Karpas-422 (cell line): ENCODE results near the gene WDR19. TPM values are rescaled to one million over a fixed set of nuclear protein-coding genes. Genes with fewer than 3 reads are reported as not detected.

Experiments
- DNase-seq: peaks from one replicate; pipeline ENCODE4 v3.0.0-alpha.2; 2015
- H2AFZ ChIP-seq: fragments of 200-600 bp; sonication (generic); 2 replicates; pipeline ENCODE4 v1.6.1; 2014; ENCODE audit warnings: antibody characterized with exemption, low read length, mixed read lengths
- H3K27ac ChIP-seq: fragments of 200-600 bp; sonication (generic); 2 replicates; pipeline ENCODE4 v1.5.1; 2014; ENCODE audit warnings: mild to moderate bottlenecking, low read length, moderate library complexity
- H3K27me3 ChIP-seq: fragments of 200-600 bp; sonication (generic); 2 replicates; pipeline ENCODE4 v1.6.1; 2014; ENCODE audit warnings: low read length, mixed read lengths
- H3K36me3 ChIP-seq: fragments of 200-600 bp; sonication (generic); 2 replicates; pipeline ENCODE4 v1.6.1; 2014; ENCODE audit warnings: low read length, mixed read lengths; ENCODE audit not compliant: insufficient read depth
- H3K4me1 ChIP-seq: fragments of 200-600 bp; sonication (generic); 2 replicates; pipeline ENCODE4 v1.6.1; 2014; ENCODE audit warnings: mild to moderate bottlenecking, low read length, mixed read lengths
- H3K4me2 ChIP-seq: fragments of 200-600 bp; sonication (generic); 2 replicates; pipeline ENCODE4 v1.6.1; 2014; ENCODE audit warnings: low read length, low read depth, mild to moderate bottlenecking; ENCODE audit not compliant: poor library complexity, severe bottlenecking
- H3K4me3 ChIP-seq: fragments of 200-600 bp; sonication (generic); 2 replicates; pipeline ENCODE4 v1.5.1; 2014; ENCODE audit warnings: mild to moderate bottlenecking, antibody characterized with exemption, low read length, mixed read lengths
- H3K79me2 ChIP-seq: fragments of 200-600 bp; sonication (generic); 2 replicates; pipeline ENCODE4 v1.6.1; 2014; ENCODE audit warnings: mild to moderate bottlenecking, low read length, mixed read lengths
- H3K9ac ChIP-seq: fragments of 200-600 bp; sonication (generic); 2 replicates; pipeline ENCODE4 v1.6.0; 2014; ENCODE audit warnings: low read length
- H3K9me2 ChIP-seq: fragments of 200-600 bp; sonication (generic), shearing (Covaris generic); replicated peaks from 2 replicates; pipeline ENCODE4 v1.6.0; 2014; ENCODE audit warnings: mild to moderate bottlenecking, low read length, moderate library complexity; ENCODE audit not compliant: insufficient read depth
- H3K9me3 ChIP-seq: fragments of 300-700, 200-600 bp; sonication (generic); 2 replicates; pipeline ENCODE4 v1.6.1; 2014; ENCODE audit warnings: low read length, mixed read lengths
- H4K20me1 ChIP-seq: fragments of 200-600 bp; sonication (generic); 2 replicates; pipeline ENCODE4 v1.6.1; 2014; ENCODE audit warnings: mild to moderate bottlenecking, antibody characterized with exemption, low read length, low read depth; ENCODE audit not compliant: insufficient read depth
- total RNA-seq: library from RNA; depleted of rRNA; stranded (reverse); fragments of >200 nt; shearing (Covaris generic); gene quantifications from 2 replicates; pipeline ENCODE4 v1.2.3, GENCODE V29; 2014; ENCODE audit warnings: low replicate concordance

WDR19 gene
- total RNA-seq, 1 experiment from 2014 or later: 160 TPM

DNA sequence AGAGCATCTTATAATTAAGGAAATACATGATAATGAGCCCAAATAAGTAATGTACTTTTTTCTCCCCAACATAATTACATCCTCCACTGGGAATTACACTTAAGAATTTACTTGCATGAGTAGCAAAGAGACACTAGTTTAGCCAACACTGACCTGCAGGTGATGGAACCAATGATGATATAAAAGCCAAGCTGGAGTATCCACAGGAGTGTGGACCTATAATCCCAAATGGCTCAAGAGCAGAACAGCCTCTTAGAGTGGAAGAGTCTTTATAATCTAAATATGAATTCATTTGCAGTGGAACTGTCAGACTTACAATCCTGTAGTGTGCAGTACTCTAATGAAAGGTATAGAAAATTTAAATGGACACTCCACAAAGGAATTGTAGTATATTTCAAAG is 22.2 kb downstream of the WDR19 start:
- no peak overlapping the region for H3K4me2 ChIP-seq
- H3K27ac ChIP-seq: no peak overlapping the region
- H3K36me3 ChIP-seq: peaks cover 49% of the 10 kb centered on the region
- H3K9me2 ChIP-seq: no peaks in the 10 kb centered on the region
- no peaks in the 10 kb centered on the region for H3K79me2 ChIP-seq
- no peak overlapping the region for H2AFZ ChIP-seq
- no peak for DNase-seq
- no peaks in the 10 kb centered on the region for H4K20me1 ChIP-seq
- H3K9ac ChIP-seq: no peak overlapping the region
- no peaks in the 10 kb centered on the region for H3K9me3 ChIP-seq
- H3K27me3 ChIP-seq: no peaks in the 10 kb centered on the region
- no peak overlapping the region for H3K4me3 ChIP-seq
- H3K4me1 ChIP-seq: no peaks in the 10 kb centered on the region

DNA sequence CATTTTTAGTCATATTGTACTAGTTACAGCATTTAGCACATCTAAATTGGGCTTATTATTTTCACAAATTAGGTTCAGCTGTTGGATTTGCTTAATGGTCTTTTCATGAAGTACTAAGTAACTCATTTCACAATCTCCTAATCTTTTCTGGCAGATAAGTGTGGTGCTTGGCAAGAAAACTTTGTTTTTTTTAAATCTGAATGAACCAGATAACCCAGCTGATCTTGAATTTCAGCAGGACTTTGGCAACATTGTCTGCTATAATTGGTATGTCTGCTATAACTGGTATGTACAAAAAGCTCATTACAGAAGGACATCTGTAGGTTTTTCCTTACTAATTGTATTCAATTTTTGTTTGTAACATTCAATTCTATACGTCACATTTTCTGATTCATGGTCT is 22.7 kb downstream of the WDR19 start:
- no peaks in the 10 kb centered on the region for H3K27me3 ChIP-seq
- no peaks in the 10 kb centered on the region for H3K9me2 ChIP-seq
- no peak overlapping the region for H3K27ac ChIP-seq
- no peaks in the 10 kb centered on the region for H3K4me1 ChIP-seq
- H3K9me3 ChIP-seq: no peaks in the 10 kb centered on the region
- H4K20me1 ChIP-seq: no peaks in the 10 kb centered on the region
- peaks cover 49% of the 10 kb centered on the region for H3K36me3 ChIP-seq
- DNase-seq: no peak
- H3K4me3 ChIP-seq: no peak overlapping the region
- H3K4me2 ChIP-seq: no peak overlapping the region
- no peak overlapping the region for H2AFZ ChIP-seq
- H3K79me2 ChIP-seq: no peaks in the 10 kb centered on the region
- H3K9ac ChIP-seq: no peak overlapping the region

DNA sequence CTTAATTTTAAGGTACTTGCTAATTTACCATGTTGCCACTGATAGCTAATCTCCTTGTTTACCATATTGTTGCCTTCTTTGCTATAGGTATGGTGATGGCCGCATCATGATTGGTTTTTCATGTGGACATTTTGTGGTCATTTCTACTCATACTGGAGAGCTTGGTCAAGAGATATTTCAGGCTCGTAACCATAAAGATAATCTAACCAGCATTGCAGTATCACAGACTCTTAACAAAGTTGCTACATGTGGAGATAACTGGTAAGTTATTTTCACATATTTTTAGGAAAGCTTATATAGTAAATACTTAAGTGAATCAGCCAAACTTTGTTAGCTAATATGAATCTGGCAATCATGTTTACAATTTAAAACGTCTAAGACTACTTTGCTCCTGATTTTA is 23.1 kb downstream of the WDR19 start:
- Histone ChIP-seq H3K9me2 (no peaks in the 10 kb centered on the region), H3K36me3 (peaks cover 47% of the 10 kb centered on the region), H3K27ac (no peak overlapping the region), H3K27me3 (no peaks in the 10 kb centered on the region), H3K4me1 (no peaks in the 10 kb centered on the region), H3K9ac (no peak overlapping the region), H3K4me2 (no peak overlapping the region), H2AFZ (no peak overlapping the region), H3K9me3 (no peaks in the 10 kb centered on the region), H3K79me2 (no peaks in the 10 kb centered on the region), H3K4me3 (no peak overlapping the region), H4K20me1 (no peaks in the 10 kb centered on the region)
- no peak for DNase-seq

DNA sequence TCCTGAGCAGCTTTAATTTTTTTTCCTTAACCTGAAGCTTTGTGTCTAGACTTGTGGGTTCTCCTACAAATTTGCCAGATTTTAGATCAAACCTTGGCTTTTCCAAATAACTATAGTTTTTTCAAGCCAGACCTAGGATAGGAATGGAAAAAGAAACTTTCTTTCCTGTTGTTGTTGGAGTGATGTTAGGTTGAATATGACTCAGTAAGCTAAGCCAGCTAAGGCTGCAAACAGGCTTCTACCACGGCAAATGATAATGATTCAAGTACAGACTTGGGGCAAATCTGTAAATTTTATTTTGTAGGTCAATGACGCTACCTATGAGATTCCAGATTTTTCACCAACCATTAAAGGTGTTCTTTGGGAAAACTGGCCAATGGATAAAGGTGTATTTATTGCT is 45.6 kb downstream of the WDR19 start:
- H3K36me3 ChIP-seq: peaks cover 6% of the 10 kb centered on the region; the same call in 1 of the 2 replicates
- no peak overlapping the region for H3K4me3 ChIP-seq
- H3K27ac ChIP-seq: no peak overlapping the region
- H3K4me1 ChIP-seq: peaks cover 12% of the 10 kb centered on the region
- no peak overlapping the region for H3K4me2 ChIP-seq
- no peaks in the 10 kb centered on the region for H4K20me1 ChIP-seq
- no peak for DNase-seq
- H3K9ac ChIP-seq: no peak overlapping the region
- H2AFZ ChIP-seq: no peak overlapping the region
- H3K79me2 ChIP-seq: no peaks in the 10 kb centered on the region
- no peaks in the 10 kb centered on the region for H3K9me2 ChIP-seq
- H3K9me3 ChIP-seq: no peaks in the 10 kb centered on the region
- no peaks in the 10 kb centered on the region for H3K27me3 ChIP-seq

DNA sequence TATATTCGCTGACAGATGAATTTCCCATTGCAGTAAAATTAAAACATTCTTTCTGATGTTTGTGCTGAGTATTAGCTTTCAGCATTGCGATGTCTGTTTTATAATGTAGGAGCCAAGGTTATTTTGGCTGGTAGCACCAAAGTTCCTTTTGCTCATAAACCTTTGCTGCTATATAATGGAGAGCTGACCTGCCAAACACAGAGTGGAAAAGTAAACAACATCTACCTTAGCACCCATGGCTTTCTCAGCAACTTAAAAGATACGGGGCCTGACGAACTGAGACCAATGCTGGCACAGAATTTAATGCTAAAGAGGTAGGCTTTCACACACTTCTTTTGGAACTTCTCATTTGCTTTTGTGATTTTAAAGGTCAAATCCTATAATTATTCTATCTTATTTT is 46.0 kb downstream of the WDR19 start:
- Histone ChIP-seq H3K36me3 (peaks cover 10% of the 10 kb centered on the region; the same call in 1 of the 2 replicates), H3K79me2 (no peaks in the 10 kb centered on the region), H3K9me3 (no peaks in the 10 kb centered on the region), H3K9me2 (no peaks in the 10 kb centered on the region), H2AFZ (no peak overlapping the region), H3K27ac (no peak overlapping the region), H3K4me1 (peaks cover 12% of the 10 kb centered on the region), H3K4me2 (no peak overlapping the region), H3K27me3 (no peaks in the 10 kb centered on the region), H3K4me3 (no peak overlapping the region), H4K20me1 (no peaks in the 10 kb centered on the region), H3K9ac (no peak overlapping the region)
- DNase-seq: no peak

DNA sequence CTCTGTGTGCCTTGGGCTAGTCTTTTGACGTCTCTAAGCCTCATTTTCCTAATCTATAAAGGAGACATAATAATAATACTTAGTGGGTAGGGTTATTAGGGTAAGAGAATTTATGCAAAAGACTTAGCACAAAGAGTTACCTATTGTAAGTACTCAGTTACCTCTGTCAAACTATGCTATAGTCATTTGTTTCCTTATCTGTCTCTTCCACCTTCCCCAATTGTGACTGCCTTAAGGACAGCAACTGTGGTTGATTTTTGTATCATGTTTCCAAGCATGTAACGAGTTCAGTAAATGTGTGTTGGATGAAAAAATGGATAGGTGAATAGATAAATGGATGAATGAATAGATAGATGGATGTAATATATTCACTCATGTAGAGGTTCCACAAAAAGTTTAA is 48.1 kb downstream of the WDR19 start:
- Histone ChIP-seq H3K27ac (no peak overlapping the region), H3K79me2 (no peaks in the 10 kb centered on the region), H3K4me2 (no peak overlapping the region), H4K20me1 (no peaks in the 10 kb centered on the region), H3K9me3 (no peaks in the 10 kb centered on the region), H2AFZ (no peak overlapping the region), H3K4me1 (peaks cover 14% of the 10 kb centered on the region), H3K9ac (no peak overlapping the region), H3K9me2 (no peaks in the 10 kb centered on the region), H3K27me3 (no peaks in the 10 kb centered on the region), H3K4me3 (no peak overlapping the region), H3K36me3 (peaks cover 15% of the 10 kb centered on the region; the same call in 1 of the 2 replicates)
- DNase-seq: no peak

DNA sequence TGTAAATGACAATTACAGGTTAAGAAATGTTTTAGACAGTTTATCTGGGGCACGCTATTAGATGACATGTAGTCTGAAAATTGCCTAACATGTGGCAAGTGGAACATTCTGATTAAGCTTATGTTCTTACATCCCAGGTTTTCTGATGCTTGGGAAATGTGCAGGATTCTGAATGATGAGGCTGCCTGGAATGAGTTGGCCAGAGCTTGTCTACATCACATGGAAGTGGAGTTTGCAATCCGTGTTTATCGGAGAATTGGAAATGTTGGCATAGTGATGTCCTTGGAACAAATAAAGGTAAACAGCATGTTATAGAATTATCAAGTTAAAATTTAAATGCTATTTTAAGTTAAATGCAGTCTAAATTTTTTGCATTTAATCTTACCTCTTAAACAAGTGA is 49.3 kb downstream of the WDR19 start:
- Histone ChIP-seq H3K9me2 (no peaks in the 10 kb centered on the region), H3K4me1 (peaks cover 22% of the 10 kb centered on the region), H3K4me2 (no peak overlapping the region), H3K9ac (no peak overlapping the region), H4K20me1 (no peaks in the 10 kb centered on the region), H3K4me3 (no peak overlapping the region), H3K27me3 (no peaks in the 10 kb centered on the region), H2AFZ (no peak overlapping the region), H3K79me2 (no peaks in the 10 kb centered on the region), H3K9me3 (no peaks in the 10 kb centered on the region), H3K27ac (no peak overlapping the region), H3K36me3 (peaks cover 27% of the 10 kb centered on the region)
- no peak for DNase-seq

DNA sequence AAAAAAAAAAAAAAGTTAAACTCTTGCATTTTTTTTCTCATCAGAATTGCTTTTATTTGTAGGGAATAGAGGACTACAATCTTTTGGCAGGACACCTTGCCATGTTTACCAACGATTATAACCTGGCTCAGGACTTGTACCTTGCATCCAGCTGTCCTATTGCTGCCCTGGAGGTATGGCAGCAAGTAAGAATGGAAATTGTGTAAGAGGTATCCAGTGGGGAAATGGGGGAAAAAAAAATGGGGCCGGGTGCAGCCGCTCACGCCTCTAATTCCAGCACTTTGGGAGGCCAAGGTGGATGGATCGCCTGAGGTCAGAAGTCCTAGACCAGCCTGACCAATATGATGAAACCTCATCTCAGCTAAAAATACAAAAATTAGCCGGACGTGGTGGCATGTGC is 49.8 kb downstream of the WDR19 start:
- no peak overlapping the region for H3K27ac ChIP-seq
- peaks cover 31% of the 10 kb centered on the region for H3K36me3 ChIP-seq
- H4K20me1 ChIP-seq: no peaks in the 10 kb centered on the region
- H3K4me1 ChIP-seq: peaks cover 22% of the 10 kb centered on the region
- no peak for DNase-seq
- H3K9me3 ChIP-seq: no peaks in the 10 kb centered on the region
- H3K4me2 ChIP-seq: no peak overlapping the region
- H3K79me2 ChIP-seq: no peaks in the 10 kb centered on the region
- no peaks in the 10 kb centered on the region for H3K9me2 ChIP-seq
- H2AFZ ChIP-seq: no peak overlapping the region
- no peak overlapping the region for H3K4me3 ChIP-seq
- no peak overlapping the region for H3K9ac ChIP-seq
- no peaks in the 10 kb centered on the region for H3K27me3 ChIP-seq

DNA sequence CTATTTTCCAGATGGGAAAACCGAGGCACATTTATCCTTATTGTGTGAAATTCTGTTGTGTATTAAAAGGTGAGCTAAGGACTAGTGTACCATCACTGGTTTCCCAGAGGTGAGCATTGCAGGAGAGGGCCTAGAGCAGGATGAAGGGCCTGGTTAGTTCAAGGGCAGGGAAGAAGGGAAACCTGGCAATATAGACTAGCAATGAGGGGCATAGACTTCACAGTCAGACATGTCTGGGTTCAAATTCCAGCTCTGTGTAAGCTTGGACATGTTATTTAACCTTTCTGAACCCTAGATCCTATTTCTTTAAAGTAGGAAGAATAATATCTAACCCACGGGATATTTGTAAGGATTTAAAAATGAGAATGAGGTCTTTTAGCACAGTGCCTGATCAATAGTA is 50.8 kb downstream of the WDR19 start:
- H3K4me1 ChIP-seq: peaks cover 22% of the 10 kb centered on the region
- no peaks in the 10 kb centered on the region for H4K20me1 ChIP-seq
- no peak overlapping the region for H3K9ac ChIP-seq
- H3K9me3 ChIP-seq: no peaks in the 10 kb centered on the region
- no peak overlapping the region for H2AFZ ChIP-seq
- no peaks in the 10 kb centered on the region for H3K27me3 ChIP-seq
- H3K9me2 ChIP-seq: no peaks in the 10 kb centered on the region
- H3K36me3 ChIP-seq: peaks cover 39% of the 10 kb centered on the region
- DNase-seq: no peak
- H3K27ac ChIP-seq: no peak overlapping the region
- no peaks in the 10 kb centered on the region for H3K79me2 ChIP-seq
- H3K4me2 ChIP-seq: no peak overlapping the region
- no peak overlapping the region for H3K4me3 ChIP-seq
